ENCODE measurements around the gene PIM1. TPM values are rescaled to one million over a fixed set of nuclear protein-coding genes. Genes with fewer than 3 reads are reported as not detected.

The PIM1 gene
- total RNA-seq, 1 experiment from 2014 or later: 47.5 TPM

DNA sequence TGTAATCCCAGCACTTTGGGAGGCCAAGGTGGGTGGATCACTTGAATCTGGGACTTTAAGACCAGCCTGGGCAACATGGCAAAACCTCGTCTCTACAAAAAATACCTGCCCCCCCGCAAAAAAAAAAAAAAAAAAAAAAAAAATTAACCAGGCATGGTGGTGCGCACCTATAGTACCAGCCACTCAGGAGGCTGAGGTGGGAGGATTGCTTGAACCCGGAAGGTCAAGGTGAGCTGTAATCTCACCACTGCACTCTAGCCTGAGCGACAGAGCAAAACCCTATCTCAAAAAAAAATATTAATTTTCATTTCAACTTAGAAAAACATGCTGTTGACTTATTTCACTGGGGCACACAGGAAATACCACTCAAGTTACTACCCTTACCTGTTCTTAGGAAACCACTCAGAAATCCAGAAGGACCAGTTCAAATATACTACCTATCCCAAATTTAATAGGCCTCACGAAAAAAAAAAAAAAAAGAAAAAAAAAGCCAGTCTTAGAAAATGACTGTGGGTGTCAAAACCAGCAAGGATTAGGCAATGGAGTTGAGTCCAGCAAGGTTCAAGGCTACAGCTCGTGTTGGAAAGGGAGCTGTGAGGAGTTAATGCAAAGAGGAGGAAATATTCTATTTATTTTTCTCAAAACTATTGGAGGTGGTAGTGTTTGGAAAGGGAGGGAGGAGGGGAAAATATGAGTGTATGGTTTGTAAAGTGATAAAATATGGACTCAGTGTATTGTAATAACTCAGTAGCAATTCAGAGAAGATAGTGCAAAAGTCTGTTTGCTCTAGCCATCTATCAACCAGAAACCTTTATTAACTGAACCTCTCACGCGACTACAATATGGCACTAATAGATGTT, 33.9 kb upstream of the PIM1 start:
- Histone ChIP-seq H2AK5ac (ENCODE audit: insufficient read length, low read length) (peak overlapping the region; percentile 93), H3K14ac (ENCODE audit: insufficient read depth, low read length) (peak overlapping the region; percentile 75; the same call in 1 of the 2 replicates), H3K18ac (ENCODE audit: insufficient read length, low read depth, low read length) (peak overlapping the region; percentile 78), H3K27ac (ENCODE audit: insufficient read length, low read depth, low read length) (peak overlapping the region; percentile 100), H3K56ac (ENCODE audit: insufficient read length, low read depth, low read length) (peak overlapping the region; percentile 97), H4K91ac (ENCODE audit: insufficient read length, low read depth, low read length) (no peak overlapping the region), H4K8ac (replicated peaks; ENCODE audit: insufficient read length, low read depth, low read length) (no peak overlapping the region), H3K79me1 (ENCODE audit: insufficient read depth, low read depth, low read length, poor library complexity, severe bottlenecking) (no peaks in the 10 kb centered on the region), H2BK5ac (ENCODE audit: insufficient read length, low read length) (peak overlapping the region; percentile 90), H2BK15ac (ENCODE audit: low read depth, low read length) (no peak overlapping the region), H3K79me2 (ENCODE audit: insufficient read depth, low read length) (peaks cover 22% of the 10 kb centered on the region; the same call in 1 of the 2 replicates), H3K4me2 (ENCODE audit: insufficient read depth, insufficient read length, low read length) (peak overlapping the region; percentile 88), H3K23me2 (ENCODE audit: insufficient read length, low read depth, low read length, poor library complexity, severe bottlenecking) (peaks cover 15% of the 10 kb centered on the region), H3K9ac (ENCODE audit: extremely low read depth, insufficient read length, low read length) (peak overlapping the region; percentile 99), H3K27me3 (ENCODE audit: insufficient read depth, low read length) (no peaks in the 10 kb centered on the region), H4K20me1 (ENCODE audit: control insufficient read depth, insufficient read depth, insufficient read length) (no peaks in the 10 kb centered on the region), H2BK12ac (ENCODE audit: insufficient read length, low read depth, low read length) (peak overlapping the region; percentile 66), H2BK120ac (ENCODE audit: low read depth, low read length, poor library complexity, severe bottlenecking) (no peak overlapping the region), H2BK20ac (ENCODE audit: low read depth, low read length, poor library complexity, severe bottlenecking) (no peak overlapping the region), H3K4me1 (ENCODE audit: insufficient read depth, low read length) (peaks cover 7% of the 10 kb centered on the region; the same call in 1 of the 2 replicates), H4K5ac (ENCODE audit: insufficient read length, low read depth, low read length) (no peak overlapping the region), H3K23ac (ENCODE audit: insufficient read length, low read depth, low read length) (no peak overlapping the region), H3K9me3 (ENCODE audit: control insufficient read depth, low read depth, low read length) (no peaks in the 10 kb centered on the region), H2AFZ (ENCODE audit: low read length) (no peak overlapping the region), H3K4ac (ENCODE audit: low read depth, low read length) (no peak overlapping the region; the same call in 1 of the 2 replicates), H3T11ph (ENCODE audit: low read length) (no peak overlapping the region)
- H3K36me3 Mint-ChIP-seq (ENCODE audit: insufficient read depth in 1 of 3, low read depth in 3 of 3): peaks cover 8 to 17% (median 14%) of the 10 kb centered on the region in 3 experiments
- H3K9me3 Mint-ChIP-seq: peaks cover 0 to 3% of the 10 kb centered on the region in 2 experiments; a peak in 2 of 5 replicates
- H3K27ac Mint-ChIP-seq: peak overlapping the region; percentile 100
- peaks cover 61 to 83% of the 10 kb centered on the region in 2 experiments for H3K4me1 Mint-ChIP-seq
- H3K27me3 Mint-ChIP-seq (ENCODE audit: low read depth): no peaks in the 10 kb centered on the region
- DNase-seq: no peak
- no CpG with 5 or more reads among the region's 9 CpGs for WGBS (ENCODE audit: extremely low coverage, insufficient read length, low lambda C conversion rate)
- H3K4me3 Mint-ChIP-seq: peak overlapping the region; percentile 89 to 94
- TF ChIP-seq, protein P1, sequence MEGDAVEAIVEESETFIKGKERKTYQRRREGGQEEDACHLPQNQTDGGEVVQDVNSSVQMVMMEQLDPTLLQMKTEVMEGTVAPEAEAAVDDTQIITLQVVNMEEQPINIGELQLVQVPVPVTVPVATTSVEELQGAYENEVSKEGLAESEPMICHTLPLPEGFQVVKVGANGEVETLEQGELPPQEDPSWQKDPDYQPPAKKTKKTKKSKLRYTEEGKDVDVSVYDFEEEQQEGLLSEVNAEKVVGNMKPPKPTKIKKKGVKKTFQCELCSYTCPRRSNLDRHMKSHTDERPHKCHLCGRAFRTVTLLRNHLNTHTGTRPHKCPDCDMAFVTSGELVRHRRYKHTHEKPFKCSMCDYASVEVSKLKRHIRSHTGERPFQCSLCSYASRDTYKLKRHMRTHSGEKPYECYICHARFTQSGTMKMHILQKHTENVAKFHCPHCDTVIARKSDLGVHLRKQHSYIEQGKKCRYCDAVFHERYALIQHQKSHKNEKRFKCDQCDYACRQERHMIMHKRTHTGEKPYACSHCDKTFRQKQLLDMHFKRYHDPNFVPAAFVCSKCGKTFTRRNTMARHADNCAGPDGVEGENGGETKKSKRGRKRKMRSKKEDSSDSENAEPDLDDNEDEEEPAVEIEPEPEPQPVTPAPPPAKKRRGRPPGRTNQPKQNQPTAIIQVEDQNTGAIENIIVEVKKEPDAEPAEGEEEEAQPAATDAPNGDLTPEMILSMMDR (conservative IDR thresholded peaks at IDR 0.05): no peak
